Tibial nerve (tissue), 4 donors: ENCODE measurements around the gene ZNF541. TPM values are rescaled to one million over a fixed set of nuclear protein-coding genes. Genes with fewer than 3 reads are reported as not detected.
A peak's percentile ranks its signal among the peaks of the same experiment; 100 is the strongest.

Source experiments
- DNase-seq, 2 donors: peaks; one replicate each; pipeline ENCODE4 v3.0.0-alpha.2; 2019; ENCODE audit warnings: low spot score in 2 of 2
- H3K27ac ChIP-seq, 4 donors: fragments of 200-600 bp; sonication (generic) in 3 of 4; one replicate each; pipeline ENCODE4 v1.5.1; 2017 to 2019; ENCODE audit warnings: mild to moderate bottlenecking in 1 of 4
- H3K27me3 ChIP-seq, 2 donors: fragments of 200-600 bp; sonication (generic) in 1 of 2; one replicate each; pipeline versions ENCODE4 v1.5.1 to v1.6.0; 2017 to 2019
- H3K36me3 ChIP-seq, 3 donors: fragments of 200-600 bp; sonication (generic); one replicate each; pipeline ENCODE4 v1.5.1; 2018 to 2019
- H3K4me1 ChIP-seq, 4 donors: fragments of 200-600 bp; sonication (generic) in 3 of 4; one replicate each; pipeline ENCODE4 v1.5.1; 2017 to 2019
- H3K4me3 ChIP-seq, 4 donors: fragments of 200-600 bp; sonication (generic) in 3 of 4; one replicate each; pipeline ENCODE4 v1.5.1; 2017 to 2019; ENCODE audit warnings: mild to moderate bottlenecking in 1 of 4, moderate library complexity in 1 of 4
- H3K9me3 ChIP-seq, 4 donors: fragments of 200-600 bp; sonication (generic) in 3 of 4; one replicate each; pipeline ENCODE4 v1.5.1; 2017 to 2019
- CTCF ChIP-seq, 5 experiments: fragments of 200-600 bp in 3 of 5; fragments of 450-650 bp in 2 of 5; sonication (generic) in 3 of 5; IDR thresholded peaks; one replicate each; pipeline ENCODE4 v1.5.1; 2016 to 2019; ENCODE audit warnings: antibody characterized with exemption in 5 of 5, mild to moderate bottlenecking in 3 of 5, moderate library complexity in 2 of 5
- EP300 ChIP-seq, 2 donors: sonication (generic); formaldehyde crosslinking; IDR thresholded peaks; one replicate each; pipeline ENCODE4 v1.6.1; 2017; ENCODE audit warnings: antibody characterized with exemption in 2 of 2, mild to moderate bottlenecking in 1 of 2
- POLR2A ChIP-seq, 2 donors: fragments of 450-650 bp; IDR thresholded peaks; one replicate each; pipeline ENCODE4 v1.6.1; 2017; ENCODE audit warnings: antibody characterized with exemption in 2 of 2, mild to moderate bottlenecking in 2 of 2, moderate library complexity in 2 of 2
- WGBS, 2 donors: methylation state at CpG; one replicate each; pipeline ENCODE4 v1.1.5; 2018; 5-methylcytosine and 5-hydroxymethylcytosine counted together
- small RNA-seq: library from RNA; depleted of rRNA; stranded (forward); fragments of <200 nt; gene quantifications from one replicate; pipeline ENCODE3, GENCODE V24; 2016
- total RNA-seq, 4 donors: library from RNA; depleted of rRNA; stranded (reverse); fragments of >200 nt; gene quantifications; one replicate each; pipeline ENCODE4 v1.1.0, GENCODE V29; 2016

The ZNF541 gene
- total RNA-seq, 4 donors from 2014 or later: under 0.01 to 0.90 (median 0.66) TPM; not detected in 1

GRCh38 chr19:47534628-47535027 lies 38.3 kb downstream of the ZNF541 start:
- no peaks in the 10 kb centered on the region for H3K9me3 ChIP-seq
- H3K36me3 ChIP-seq: no peaks in the 10 kb centered on the region
- WGBS, 2 donors: 50 to 73% methylated on average over 1 of the region's 1 CpG
- H3K4me3 ChIP-seq: no peak overlapping the region
- TF ChIP-seq EP300 (IDR thresholded peaks at IDR 0.05) (no peak), CTCF (IDR thresholded peaks at IDR 0.05) (no peak), POLR2A (IDR thresholded peaks at IDR 0.05) (no peak)
- no peak overlapping the region for H3K27ac ChIP-seq
- H3K27me3 ChIP-seq: no peaks in the 10 kb centered on the region
- no peak for DNase-seq
- H3K4me1 ChIP-seq: no peaks in the 10 kb centered on the region

- 36 to 42% methylated on average over 14 of the region's 14 CpGs for WGBS, 2 donors
- H3K27me3 ChIP-seq: no peaks in the 10 kb centered on the region
- no peak for TF ChIP-seq CTCF (IDR thresholded peaks at IDR 0.05)
- no peak for TF ChIP-seq EP300 (IDR thresholded peaks at IDR 0.05)
- no peak for TF ChIP-seq POLR2A (IDR thresholded peaks at IDR 0.05)
- DNase-seq: no peak
- H3K9me3 ChIP-seq: no peaks in the 10 kb centered on the region
- H3K27ac ChIP-seq: no peak overlapping the region
- H3K4me1 ChIP-seq: no peaks in the 10 kb centered on the region
- H3K4me3 ChIP-seq: no peak overlapping the region
- H3K36me3 ChIP-seq: no peaks in the 10 kb centered on the region
Measured at GRCh38 chr19:47531640-47532387, 41.1 kb downstream of the ZNF541 start.

- H3K36me3 ChIP-seq: no peaks in the 10 kb centered on the region
- H3K27ac ChIP-seq: no peak overlapping the region
- TF ChIP-seq CTCF (IDR thresholded peaks at IDR 0.05) (no peak), POLR2A (IDR thresholded peaks at IDR 0.05) (no peak), EP300 (IDR thresholded peaks at IDR 0.05) (no peak)
- no peak for DNase-seq
- no peaks in the 10 kb centered on the region for H3K4me1 ChIP-seq
- 82 to 85% methylated on average over 15 of the region's 16 CpGs for WGBS, 2 donors
- H3K9me3 ChIP-seq: no peaks in the 10 kb centered on the region
- no peak overlapping the region for H3K4me3 ChIP-seq
- H3K27me3 ChIP-seq: no peaks in the 10 kb centered on the region
Measured at GRCh38 chr19:47529018-47529742, 43.8 kb downstream of the ZNF541 start.

GRCh38 chr19:47526798-47527197 lies 46.1 kb downstream of the ZNF541 start:
- Histone ChIP-seq H3K4me1 (peaks cover 0 to 8% (median 5%) of the 10 kb centered on the region in 4 donors), H3K4me3 (no peak overlapping the region), H3K9me3 (no peaks in the 10 kb centered on the region), H3K27ac (no peak overlapping the region), H3K36me3 (no peaks in the 10 kb centered on the region), H3K27me3 (no peaks in the 10 kb centered on the region)
- no peak for TF ChIP-seq EP300 (IDR thresholded peaks at IDR 0.05)
- TF ChIP-seq POLR2A (IDR thresholded peaks at IDR 0.05): no peak
- no peak for TF ChIP-seq CTCF (IDR thresholded peaks at IDR 0.05)
- DNase-seq: no peak
- 79 to 91% methylated on average over 3 of the region's 3 CpGs for WGBS, 2 donors

GRCh38 chr19:47523473-47523872 lies 49.5 kb downstream of the ZNF541 start:
- peaks cover 0 to 8% (median 5%) of the 10 kb centered on the region in 4 donors for H3K4me1 ChIP-seq
- peak overlapping the region in 2 of 4 donors; percentile 38 to 54 for H3K27ac ChIP-seq
- WGBS, 2 donors: 5 to 20% methylated on average over 7 of the region's 7 CpGs
- peaks cover 0 to 7% of the 10 kb centered on the region in 2 donors for H3K27me3 ChIP-seq
- no peak for TF ChIP-seq EP300 (IDR thresholded peaks at IDR 0.05)
- H3K4me3 ChIP-seq: no peak overlapping the region
- no peaks in the 10 kb centered on the region for H3K36me3 ChIP-seq
- no peak for DNase-seq
- H3K9me3 ChIP-seq: no peaks in the 10 kb centered on the region

Small RNA genes within 50 kb of the gene (small RNA-seq; reads per million reads assigned to genes)
- not detected for gene RN7SL322P

Other genes starting within 250 kb of the ZNF541 start
- 10 to 100 TPM in 1 of 4 donors, 1 to 10 TPM in 3; 1.5 to 11.0 (median 4.7) TPM for gene C5AR2, start 241.0 kb downstream of the ZNF541 start, total RNA-seq
- 10 to 100 TPM; 12.4 to 43.8 (median 13.9) TPM for gene DHX34, start 223.8 kb downstream of the ZNF541 start, total RNA-seq
- 10 to 100 TPM; 11.5 to 30.8 (median 16.8) TPM for gene MEIS3, start 153.6 kb downstream of the ZNF541 start, total RNA-seq
- gene SLC8A2, start 101.3 kb downstream of the ZNF541 start, total RNA-seq: not detected
- 10 to 100 TPM in 1 of 4 donors, 1 to 10 TPM in 3; 3.1 to 10.8 (median 8.2) TPM for gene KPTN, start 88.9 kb downstream of the ZNF541 start, total RNA-seq
- 100 to 1,000 TPM; 130 to 152 (median 138) TPM for gene NAPA, start 58.1 kb downstream of the ZNF541 start, total RNA-seq
- gene BICRA, start 36.0 kb upstream of the ZNF541 start, total RNA-seq: 10 to 100 TPM in 2 of 4 donors, 1 to 10 TPM in 2; 6.1 to 23.1 (median 9.8) TPM
- gene EHD2, start 140.3 kb upstream of the ZNF541 start, total RNA-seq: 100 to 1,000 TPM; 128 to 196 (median 159) TPM
- gene NOP53, start 172.4 kb upstream of the ZNF541 start, total RNA-seq: 100 to 1,000 TPM; 320 to 532 (median 408) TPM
- 100 to 1,000 TPM; 495 to 841 (median 572) TPM for gene SELENOW, start 205.6 kb upstream of the ZNF541 start, total RNA-seq
- not detected for gene TPRX1, start 231.4 kb upstream of the ZNF541 start, total RNA-seq
- gene CRX, start 248.8 kb upstream of the ZNF541 start, total RNA-seq: not detected